HepG2 (cell line): ENCODE data around the gene GFER. TPM values are rescaled to one million over a fixed set of nuclear protein-coding genes. Genes with fewer than 3 reads are reported as not detected.

Experiments used
- CAMTA2 ChIP-seq: sonication (generic); formaldehyde crosslinking; IDR thresholded peaks from 2 replicates; pipeline ENCODE4 v1.4.0; 2020; ENCODE audit warnings: mild to moderate bottlenecking, missing genetic modification reagents, borderline replicate concordance
- CBFB ChIP-seq: sonication (generic); formaldehyde crosslinking; IDR thresholded peaks from 2 replicates; pipeline ENCODE4 v1.4.0; 2020; ENCODE audit warnings: missing genetic modification reagents
- DMAP1 ChIP-seq: IDR thresholded peaks from 2 replicates; pipeline ENCODE4 v1.6.1; 2016
- EEA1 ChIP-seq: sonication (generic); formaldehyde crosslinking; IDR thresholded peaks from 2 replicates; pipeline ENCODE4 v1.5.1; 2020; ENCODE audit warnings: mild to moderate bottlenecking, missing genetic modification reagents, borderline replicate concordance
- HNRNPH1 ChIP-seq: fragments of 200-400 bp; formaldehyde crosslinking; optimal IDR thresholded peaks from 2 replicates; pipeline ENCODE3; 2017; ENCODE audit warnings: mild to moderate bottlenecking, low read depth, low read length
- KAT8 ChIP-seq: IDR thresholded peaks from 2 replicates; pipeline ENCODE4 v1.6.1; 2016; ENCODE audit warnings: missing genetic modification reagents, missing compliant biosample characterization
- LCORL ChIP-seq, 2 experiments: fragments of 450-650 bp in 1 of 2; sonication (generic) in 1 of 2; formaldehyde crosslinking in 1 of 2; IDR thresholded peaks; 2 replicates each; pipeline versions ENCODE4 v1.5.0 to v1.6.1; 2017 to 2020; ENCODE audit warnings: antibody characterized with exemption in 1 of 2, missing genetic modification reagents in 1 of 2
- MED1 ChIP-seq: sonication (generic); formaldehyde crosslinking; IDR thresholded peaks from 2 replicates; pipeline ENCODE4 v1.4.0; 2020; ENCODE audit warnings: missing genetic modification reagents
- MYNN ChIP-seq: sonication (generic); formaldehyde crosslinking; IDR thresholded peaks from 2 replicates; pipeline ENCODE4 v1.4.0; 2020; ENCODE audit warnings: mild to moderate bottlenecking, low read depth, missing genetic modification reagents
- PAX8 ChIP-seq: sonication (generic); formaldehyde crosslinking; IDR thresholded peaks from 2 replicates; pipeline ENCODE4 v1.8.0; 2022; ENCODE audit warnings: mild to moderate bottlenecking, missing genetic modification reagents, borderline replicate concordance
- SP2 ChIP-seq: sonication (generic); formaldehyde crosslinking; IDR thresholded peaks from 2 replicates; pipeline ENCODE4 v1.5.1; 2020; ENCODE audit warnings: mild to moderate bottlenecking, missing genetic modification reagents
- STAG1 ChIP-seq: sonication (generic); formaldehyde crosslinking; IDR thresholded peaks from 2 replicates; pipeline ENCODE4 v1.4.0; 2020; ENCODE audit warnings: missing genetic modification reagents
- STAT5B ChIP-seq: sonication (generic); formaldehyde crosslinking; IDR thresholded peaks from 2 replicates; pipeline ENCODE4 v1.4.0; 2020; ENCODE audit warnings: missing genetic modification reagents
- XRCC5 ChIP-seq: fragments of 200-400 bp; formaldehyde crosslinking; optimal IDR thresholded peaks from 2 replicates; pipeline ENCODE3; 2017; ENCODE audit warnings: mild to moderate bottlenecking, low read length
- ZFP41 ChIP-seq: sonication (generic); formaldehyde crosslinking; IDR thresholded peaks from 2 replicates; pipeline ENCODE4 v1.4.0; 2020; ENCODE audit warnings: mild to moderate bottlenecking, missing genetic modification reagents, borderline replicate concordance
- ZNF24 ChIP-seq: fragments of 450-650 bp; IDR thresholded peaks from 2 replicates; pipeline ENCODE4 v1.6.1; 2017; ENCODE audit warnings: antibody characterized with exemption, mild to moderate bottlenecking
- ZNF547 ChIP-seq: sonication (generic); formaldehyde crosslinking; IDR thresholded peaks from 2 replicates; pipeline ENCODE4 v1.5.1; 2020; ENCODE audit warnings: mild to moderate bottlenecking, missing genetic modification reagents
- ZNF569 ChIP-seq: sonication (generic); formaldehyde crosslinking; IDR thresholded peaks from 2 replicates; pipeline ENCODE4 v1.5.0; 2020; ENCODE audit warnings: mild to moderate bottlenecking, missing genetic modification reagents, moderate library complexity, borderline replicate concordance
- ZNF749 ChIP-seq: sonication (generic); formaldehyde crosslinking; IDR thresholded peaks from 2 replicates; pipeline ENCODE4 v1.8.0; 2022; ENCODE audit warnings: mild to moderate bottlenecking, missing genetic modification reagents, moderate library complexity, borderline replicate concordance
- ZNF878 ChIP-seq: sonication (generic); formaldehyde crosslinking; IDR thresholded peaks from 2 replicates; pipeline ENCODE4 v1.8.1; 2023; ENCODE audit warnings: mild to moderate bottlenecking, missing genetic modification reagents, moderate library complexity
- polyA plus RNA-seq, 8 experiments: library from polyadenylated mRNA; depleted of rRNA in 3 of 8; stranded (reverse) in 7 of 8; unstranded in 1 of 8; fragments of >200 nt; fragmentation: Illumina TruSeq in 4 of 8; extraction: Trizol in 4 of 8; gene quantifications; 2 replicates each; pipeline versions ENCODE4 v1.2.1 to v1.2.3, GENCODE V29; 2011 to 2016; ENCODE audit warnings: low read depth in 4 of 8, missing spikeins in 1 of 8, mixed read lengths in 1 of 8; ENCODE audit not compliant: insufficient read depth in 1 of 8
- total RNA-seq, 5 experiments: library from RNA; depleted of rRNA; stranded (reverse); fragments of >200 nt; fragmentation: Illumina TruSeq; extraction: Trizol; gene quantifications; 2 replicates each; pipeline ENCODE4 v1.2.3, GENCODE V29; 2016; ENCODE audit warnings: low read depth in 1 of 5
- TF ChIP-seq, protein P1 (sequence below): sonication (generic); formaldehyde crosslinking; IDR thresholded peaks from 2 replicates; pipeline ENCODE4; 2020; ENCODE audit warnings: missing genetic modification reagents, mild to moderate bottlenecking, borderline replicate concordance
- TF ChIP-seq, protein P2 (sequence below): sonication (generic); formaldehyde crosslinking; IDR thresholded peaks from 2 replicates; pipeline ENCODE4 v1.5.1; 2020; ENCODE audit warnings: mild to moderate bottlenecking, missing genetic modification reagents, moderate library complexity
- TF ChIP-seq, protein P3 (sequence below): sonication (generic); formaldehyde crosslinking; IDR thresholded peaks from 2 replicates; pipeline ENCODE4 v1.8.1; 2023; ENCODE audit warnings: mild to moderate bottlenecking, moderate library complexity, missing genetic modification reagents

Gene GFER
- total and polyA plus RNA-seq, 2 of the 13 experiments (the other 11 are each of a cell fraction or from before 2014, with no cell fraction given) = 28.6 to 71.7 TPM

DNA sequence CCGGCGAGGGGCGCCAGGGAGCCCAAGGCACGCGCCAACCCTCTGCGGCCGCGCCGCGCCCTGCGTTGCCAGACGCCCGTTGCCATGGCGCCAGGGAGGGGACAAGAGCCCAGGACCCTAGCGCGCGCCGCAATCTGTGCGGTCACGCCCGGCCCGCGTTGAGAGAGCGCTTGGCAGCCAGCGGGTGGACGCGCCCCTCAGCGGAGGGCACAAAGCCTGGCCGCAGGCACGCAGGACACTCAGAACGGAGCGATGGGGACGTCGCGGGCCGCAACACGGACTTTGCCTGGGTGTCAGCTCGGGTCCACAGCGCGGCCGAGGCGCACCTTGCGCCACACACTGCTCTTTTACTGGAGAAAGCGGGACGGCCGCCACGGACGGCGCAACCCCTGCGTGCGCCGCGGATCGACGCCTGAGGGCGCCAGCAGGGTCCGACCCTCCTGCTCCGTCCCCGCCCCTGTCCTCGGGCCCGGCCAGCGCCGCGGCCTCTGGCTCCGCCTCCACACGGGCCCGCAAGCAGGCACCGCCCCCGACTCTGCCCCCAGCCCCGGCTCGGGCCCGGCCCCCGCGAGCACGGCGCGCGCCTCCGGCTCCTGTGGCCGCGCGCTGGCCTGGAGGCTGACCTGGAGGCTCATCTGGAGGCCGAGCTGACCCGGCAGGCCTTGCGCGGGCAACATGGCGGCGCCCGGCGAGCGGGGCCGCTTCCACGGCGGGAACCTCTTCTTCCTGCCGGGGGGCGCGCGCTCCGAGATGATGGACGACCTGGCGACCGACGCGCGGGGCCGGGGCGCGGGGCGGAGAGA lies at the start of gene GFER (continued):
- TF ChIP-seq HNRNPH1 (no peak), MYNN (CRISPR knock-in tag) (0 out of 2 replicates have a peak, but pooled peaks have one; percentile 76), XRCC5 (peak; percentile 82), SP2 (CRISPR knock-in tag) (no peak; the same call in 1 of the 2 replicates), CAMTA2 (CRISPR knock-in tag) (no peak), CBFB (CRISPR knock-in tag) (peak; percentile 63; the same call in 1 of the 2 replicates), ZNF749 (CRISPR knock-in tag) (no peak; the same call in 1 of the 2 replicates), ZFP41 (CRISPR knock-in tag) (no peak), ZNF547 (CRISPR knock-in tag) (0 out of 2 replicates have a peak, but pooled peaks have one; percentile 57), ZNF24 (peak; percentile 45; the same call in 1 of the 2 replicates), DMAP1 (CRISPR knock-in tag) (peak; percentile 66), MED1 (CRISPR knock-in tag) (peak; percentile 62; the same call in 1 of the 2 replicates), EEA1 (no peak), LCORL (IDR thresholded peaks at IDR 0.05) (no peak), LCORL (CRISPR knock-in tag; IDR thresholded peaks at IDR 0.05) (peak; percentile 90), STAG1 (CRISPR knock-in tag) (peak; percentile 34; the same call in 1 of the 2 replicates), STAT5B (CRISPR knock-in tag) (no peak), KAT8 (no peak), ZNF569 (CRISPR knock-in tag) (no peak), PAX8 (CRISPR knock-in tag) (no peak), ZNF878 (CRISPR knock-in tag) (peak; percentile 16; the same call in 1 of the 2 replicates)
- TF ChIP-seq, protein P1, sequence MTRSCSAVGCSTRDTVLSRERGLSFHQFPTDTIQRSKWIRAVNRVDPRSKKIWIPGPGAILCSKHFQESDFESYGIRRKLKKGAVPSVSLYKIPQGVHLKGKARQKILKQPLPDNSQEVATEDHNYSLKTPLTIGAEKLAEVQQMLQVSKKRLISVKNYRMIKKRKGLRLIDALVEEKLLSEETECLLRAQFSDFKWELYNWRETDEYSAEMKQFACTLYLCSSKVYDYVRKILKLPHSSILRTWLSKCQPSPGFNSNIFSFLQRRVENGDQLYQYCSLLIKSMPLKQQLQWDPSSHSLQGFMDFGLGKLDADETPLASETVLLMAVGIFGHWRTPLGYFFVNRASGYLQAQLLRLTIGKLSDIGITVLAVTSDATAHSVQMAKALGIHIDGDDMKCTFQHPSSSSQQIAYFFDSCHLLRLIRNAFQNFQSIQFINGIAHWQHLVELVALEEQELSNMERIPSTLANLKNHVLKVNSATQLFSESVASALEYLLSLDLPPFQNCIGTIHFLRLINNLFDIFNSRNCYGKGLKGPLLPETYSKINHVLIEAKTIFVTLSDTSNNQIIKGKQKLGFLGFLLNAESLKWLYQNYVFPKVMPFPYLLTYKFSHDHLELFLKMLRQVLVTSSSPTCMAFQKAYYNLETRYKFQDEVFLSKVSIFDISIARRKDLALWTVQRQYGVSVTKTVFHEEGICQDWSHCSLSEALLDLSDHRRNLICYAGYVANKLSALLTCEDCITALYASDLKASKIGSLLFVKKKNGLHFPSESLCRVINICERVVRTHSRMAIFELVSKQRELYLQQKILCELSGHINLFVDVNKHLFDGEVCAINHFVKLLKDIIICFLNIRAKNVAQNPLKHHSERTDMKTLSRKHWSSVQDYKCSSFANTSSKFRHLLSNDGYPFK (CRISPR knock-in tag) = peak; percentile 73; the same call in 1 of the 2 replicates
- TF ChIP-seq, protein P2, sequence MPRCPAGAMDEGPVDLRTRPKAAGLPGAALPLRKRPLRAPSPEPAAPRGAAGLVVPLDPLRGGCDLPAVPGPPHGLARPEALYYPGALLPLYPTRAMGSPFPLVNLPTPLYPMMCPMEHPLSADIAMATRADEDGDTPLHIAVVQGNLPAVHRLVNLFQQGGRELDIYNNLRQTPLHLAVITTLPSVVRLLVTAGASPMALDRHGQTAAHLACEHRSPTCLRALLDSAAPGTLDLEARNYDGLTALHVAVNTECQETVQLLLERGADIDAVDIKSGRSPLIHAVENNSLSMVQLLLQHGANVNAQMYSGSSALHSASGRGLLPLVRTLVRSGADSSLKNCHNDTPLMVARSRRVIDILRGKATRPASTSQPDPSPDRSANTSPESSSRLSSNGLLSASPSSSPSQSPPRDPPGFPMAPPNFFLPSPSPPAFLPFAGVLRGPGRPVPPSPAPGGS = peak; percentile 56; the same call in 1 of the 2 replicates
- TF ChIP-seq, protein P3, sequence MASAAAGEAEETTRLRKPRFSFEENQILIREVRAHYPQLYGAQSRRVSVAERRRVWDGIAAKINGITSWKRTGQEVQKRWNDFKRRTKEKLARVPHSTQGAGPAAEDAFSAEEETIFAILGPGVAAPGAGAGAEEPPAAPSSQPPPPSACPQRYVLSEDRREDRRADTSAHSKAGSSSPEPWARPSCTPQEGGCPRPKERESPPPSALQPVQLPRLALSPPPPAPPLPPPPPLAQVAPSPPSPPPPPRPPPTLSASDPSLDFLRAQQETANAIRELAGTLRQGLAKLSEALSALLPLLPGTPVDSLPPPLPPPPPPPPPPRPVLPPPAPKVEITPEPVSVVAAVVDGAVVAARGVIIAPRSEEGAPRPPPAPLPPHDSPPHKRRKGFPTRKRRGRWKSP (CRISPR knock-in tag) = peak; percentile 100
